CD8-positive, alpha-beta memory T cell (primary cell): ENCODE results near the gene GABARAPL1. TPM values are rescaled to one million over a fixed set of nuclear protein-coding genes. Genes with fewer than 3 reads are reported as not detected.
"Not testable (repeated sequence)": the region's sequence is repeated elsewhere in the genome, so short reads cannot be mapped to it uniquely, and the experiment has no call there.

Experiments used
- CTCF ChIA-PET: fragments of 350-600 bp; sonication (Branson Sonifier 250); formaldehyde crosslinking; loops from one replicate; lab custom pipeline; 2021; ENCODE audit warnings: antibody characterized with exemption; lab: Charles Lee
- POLR2A ChIA-PET: fragments of 350-600 bp; sonication (Branson Sonifier 250); formaldehyde crosslinking; loops from one replicate; lab custom pipeline; 2021; ENCODE audit warnings: antibody characterized with exemption; lab: Charles Lee
- DNase-seq, 5 donors: peaks; one replicate each; pipeline versions ENCODE4 v3.0.0 to v3.0.0-alpha.2; 2020 to 2022; ENCODE audit warnings: mixed read lengths in 1 of 5
- H3K27ac ChIP-seq: one replicate; pipeline ENCODE4 v1.7.0; 2013; ENCODE audit warnings: low read depth, mild to moderate bottlenecking, low read length, moderate library complexity
- H3K27me3 ChIP-seq: 2 replicates; pipeline ENCODE4 v1.7.0; 2013; ENCODE audit warnings: low read length, mild to moderate bottlenecking; ENCODE audit not compliant: insufficient read depth, poor library complexity, severe bottlenecking
- H3K36me3 ChIP-seq: 2 replicates; pipeline ENCODE4 v1.7.0; 2013; ENCODE audit warnings: mild to moderate bottlenecking, low read length, moderate library complexity; ENCODE audit not compliant: insufficient read depth
- H3K4me1 ChIP-seq: 2 replicates; pipeline ENCODE4 v1.7.0; 2013; ENCODE audit warnings: mild to moderate bottlenecking, low read length, moderate library complexity; ENCODE audit not compliant: insufficient read depth
- H3K4me3 ChIP-seq: 2 replicates; pipeline ENCODE4 v1.7.0; 2013; ENCODE audit warnings: mild to moderate bottlenecking, low read length
- H3K9me3 ChIP-seq: 2 replicates; pipeline ENCODE4 v1.7.0; 2013; ENCODE audit warnings: mild to moderate bottlenecking, low read length
- H3K27ac Mint-ChIP-seq, 8 donors: one replicate each; pipeline ENCODE4 v1.8.0; 2020 to 2021; ENCODE audit warnings: mixed read lengths in 8 of 8, mild to moderate bottlenecking in 6 of 8, inconsistent platforms in 3 of 8, moderate library complexity in 3 of 8
- H3K27me3 Mint-ChIP-seq, 2 donors: one replicate each; pipeline ENCODE4 v1.8.0; 2020 to 2021; ENCODE audit warnings: mixed read lengths in 2 of 2, mild to moderate bottlenecking in 1 of 2, moderate library complexity in 1 of 2
- H3K36me3 Mint-ChIP-seq, 3 donors: one replicate each; pipeline ENCODE4 v1.8.0; 2020 to 2021; ENCODE audit warnings: mixed read lengths in 3 of 3, inconsistent platforms in 1 of 3, mild to moderate bottlenecking in 1 of 3
- H3K4me1 Mint-ChIP-seq, 3 donors: one replicate each; pipeline ENCODE4 v1.8.0; 2020 to 2021; ENCODE audit warnings: mixed read lengths in 3 of 3, inconsistent platforms in 1 of 3, mild to moderate bottlenecking in 1 of 3
- H3K4me3 Mint-ChIP-seq, 7 donors: one replicate each; pipeline ENCODE4 v1.8.0; 2020 to 2021; ENCODE audit warnings: mixed read lengths in 7 of 7, mild to moderate bottlenecking in 6 of 7, moderate library complexity in 4 of 7, inconsistent platforms in 2 of 7
- H3K9me3 Mint-ChIP-seq, 5 donors: one replicate each; pipeline ENCODE4 v1.8.0; 2020 to 2022; ENCODE audit warnings: mixed read lengths in 5 of 5, mild to moderate bottlenecking in 3 of 5, moderate library complexity in 2 of 5, inconsistent platforms in 1 of 5
- polyA plus RNA-seq: library from polyadenylated mRNA; unstranded; fragments of 300-500 nt; fragmentation: Illumina TruSeq; gene quantifications from one replicate; pipeline ENCODE4 v1.2.3, GENCODE V29; 2021
- total RNA-seq, 2 experiments: library from RNA; stranded (reverse); gene quantifications; one replicate each; pipeline ENCODE4 v1.2.3, GENCODE V29; 2021

Gene GABARAPL1
- total and polyA plus RNA-seq, 3 experiments from 2014 or later, result 25.0 to 40.5 (median 26.6) TPM

DNA sequence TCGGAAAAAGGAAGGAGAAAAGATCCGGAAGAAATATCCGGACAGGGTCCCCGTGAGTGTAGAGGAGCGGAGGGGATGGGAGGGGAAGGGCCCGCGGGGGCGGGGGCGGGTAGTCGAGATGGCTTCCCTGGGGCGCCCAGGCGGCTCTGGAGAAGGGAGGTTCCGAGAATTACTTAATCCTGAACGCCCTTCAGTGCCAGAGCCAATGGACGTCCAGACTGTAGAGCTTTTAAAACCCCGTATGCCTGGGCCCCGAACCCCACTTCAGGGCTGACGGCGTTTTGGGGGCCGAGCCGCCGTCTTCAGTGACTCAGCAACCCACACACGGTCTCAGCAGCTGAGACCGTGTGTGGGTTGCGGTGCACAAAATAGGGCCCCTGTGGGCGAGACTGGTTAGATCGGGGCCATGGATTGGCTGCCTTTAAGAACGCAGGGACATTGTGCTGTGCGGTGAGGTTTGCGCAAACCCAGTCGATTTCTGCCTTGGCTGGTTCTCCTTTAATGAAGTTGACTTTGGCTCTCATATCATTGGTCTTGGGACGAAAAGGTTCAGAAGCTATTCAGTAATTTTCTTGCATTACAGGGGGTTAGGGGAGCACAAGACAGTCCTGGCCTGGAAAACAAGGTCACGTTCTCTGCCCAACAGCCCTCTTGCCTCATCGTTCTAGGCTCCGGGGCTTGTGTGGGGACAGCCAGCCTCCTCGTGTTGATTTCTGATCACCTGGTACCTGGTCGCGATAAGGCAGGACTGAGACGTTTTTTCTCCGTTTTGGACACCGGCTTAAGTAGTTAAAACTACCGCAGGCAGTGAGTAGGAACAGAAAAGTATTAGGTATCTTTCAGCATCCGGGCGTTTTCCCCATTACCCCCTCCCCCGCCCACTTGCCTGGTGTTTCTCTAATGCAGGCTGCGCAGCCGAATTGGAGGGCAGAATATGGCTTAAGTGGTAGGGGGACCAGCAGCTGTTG lies 775 bp downstream of the GABARAPL1 start:
- Histone ChIP-seq H3K27me3 (no peaks in the 10 kb centered on the region), H3K36me3 (no peaks in the 10 kb centered on the region), H3K4me3 (peak overlapping the region; percentile 56), H3K9me3 (no peaks in the 10 kb centered on the region), H3K4me1 (peaks cover 20% of the 10 kb centered on the region), H3K27ac (peak overlapping the region; percentile 99)
- DNase-seq, result peak; percentile 77 to 94 (median 81)
- peak overlapping the region; percentile 96 to 99 (median 98) for H3K27ac Mint-ChIP-seq
- CTCF ChIA-PET, result interaction anchor here (0.6 to 1.6 kb wide), 9 partner anchors 22 to 461 kb away, joined by 3 to 5 read pairs (median 3); no protein-coding TSS in a partner anchor
- peaks cover 0 to 44% (median 0%) of the 10 kb centered on the region in 3 donors for H3K36me3 Mint-ChIP-seq
- H3K27me3 Mint-ChIP-seq, result peaks cover 0 to 8% of the 10 kb centered on the region in 2 donors
- H3K4me3 Mint-ChIP-seq, result peak overlapping the region; percentile 89 to 97 (median 95)
- peaks cover 32 to 38% (median 38%) of the 10 kb centered on the region in 3 donors for H3K4me1 Mint-ChIP-seq
- H3K9me3 Mint-ChIP-seq, result peaks cover 0 to 1% (median 0%) of the 10 kb centered on the region in 5 donors
- POLR2A ChIA-PET, result interaction anchor here (0.6 to 1.8 kb wide), 17 partner anchors 13 to 1333 kb away, joined by 3 to 7 read pairs (median 4); partner anchors contain the start of genes CD69 and KLRC4

DNA sequence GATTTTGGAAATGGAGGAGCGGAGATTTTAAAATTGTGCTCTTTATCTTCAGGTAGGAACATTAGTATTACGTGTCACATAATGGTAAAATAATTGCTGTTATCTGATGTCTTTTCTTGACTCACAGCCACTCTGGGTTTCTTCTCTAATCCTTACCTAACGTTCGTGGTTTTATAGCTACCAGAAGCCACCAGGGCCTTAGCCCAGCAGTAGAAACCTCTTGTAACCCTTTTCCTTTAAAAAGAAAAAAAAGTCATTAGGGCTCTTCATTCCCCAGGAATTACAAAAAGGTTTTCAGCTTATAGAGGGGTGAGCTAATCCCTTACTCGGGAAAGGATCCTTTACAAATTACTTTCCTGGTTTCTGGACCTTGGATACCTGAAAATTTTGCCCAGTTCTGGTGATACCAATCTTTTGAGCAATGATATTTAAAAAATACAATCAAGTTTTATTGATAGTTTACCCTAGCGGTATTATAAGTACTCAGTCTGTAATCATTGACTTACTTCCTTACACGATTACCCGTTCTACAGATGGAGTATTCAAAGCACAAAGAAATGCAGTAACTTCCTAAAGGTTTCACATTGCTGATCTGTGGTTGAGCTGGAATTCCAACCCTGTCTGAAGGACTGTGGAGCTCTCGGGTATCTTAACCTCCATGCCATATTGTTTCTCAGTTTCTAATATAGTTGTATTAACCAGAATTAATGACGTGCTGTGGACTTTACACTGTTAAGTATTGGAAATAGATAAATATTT lies 1.6 kb downstream of the GABARAPL1 start:
- ChIA-PET CTCF (interaction anchor here (0.7 to 1.6 kb wide), 3 partner anchors 25 to 344 kb away, joined by 3 to 5 read pairs (median 3); no protein-coding TSS in a partner anchor), POLR2A (interaction anchor here (0.6 to 1.8 kb wide), 9 partner anchors 13 to 458 kb away, joined by 3 to 6 read pairs (median 4); partner anchors contain the start of gene CD69)
- Mint-ChIP-seq H3K27me3 (peaks cover 0 to 8% of the 10 kb centered on the region in 2 donors), H3K9me3 (peaks cover 0 to 1% (median 0%) of the 10 kb centered on the region in 5 donors), H3K36me3 (peaks cover 0 to 48% (median 0%) of the 10 kb centered on the region in 3 donors), H3K27ac (peak overlapping the region; percentile 96 to 99 (median 98)), H3K4me3 (peak overlapping the region; percentile 89 to 97 (median 95)), H3K4me1 (peaks cover 32 to 38% (median 38%) of the 10 kb centered on the region in 3 donors)
- peak overlapping the region; percentile 99 for H3K27ac ChIP-seq
- peaks cover 20% of the 10 kb centered on the region for H3K4me1 ChIP-seq
- no peaks in the 10 kb centered on the region for H3K9me3 ChIP-seq
- H3K27me3 ChIP-seq, result no peaks in the 10 kb centered on the region
- peak in 1 of 5 donors; percentile 15 for DNase-seq
- peak overlapping the region; percentile 56 for H3K4me3 ChIP-seq
- no peaks in the 10 kb centered on the region for H3K36me3 ChIP-seq

DNA sequence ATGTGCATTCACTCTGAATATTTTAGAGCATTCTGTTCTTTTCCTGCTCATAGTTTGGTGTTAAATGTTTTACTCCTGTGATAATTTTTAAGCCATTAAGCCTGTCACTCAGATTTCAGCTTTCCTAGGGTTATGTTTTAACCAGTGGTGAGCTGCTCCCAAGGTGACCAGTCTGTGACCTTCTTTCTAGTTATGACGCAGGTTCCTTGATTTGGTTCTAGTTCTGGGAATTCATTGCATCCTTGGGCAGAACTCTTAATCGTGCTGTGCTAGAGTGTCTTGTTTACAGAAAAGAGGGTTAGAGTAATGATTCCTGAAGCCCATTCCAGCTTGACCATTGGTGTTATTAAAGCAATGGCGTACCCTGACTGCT lies 2.2 kb downstream of the GABARAPL1 start:
- Histone ChIP-seq H3K9me3 (no peaks in the 10 kb centered on the region), H3K4me3 (no peak overlapping the region), H3K27ac (no peak overlapping the region), H3K27me3 (no peaks in the 10 kb centered on the region), H3K4me1 (peaks cover 20% of the 10 kb centered on the region), H3K36me3 (no peaks in the 10 kb centered on the region)
- H3K4me3 Mint-ChIP-seq, result peak overlapping the region; percentile 89 to 97 (median 95)
- peaks cover 0 to 8% of the 10 kb centered on the region in 2 donors for H3K27me3 Mint-ChIP-seq
- POLR2A ChIA-PET, result interaction anchor here (0.9 to 1.1 kb wide), 2 partner anchors 394 to 457 kb away, joined by 3 to 6 read pairs; no protein-coding TSS in a partner anchor
- peaks cover 32 to 38% (median 38%) of the 10 kb centered on the region in 3 donors for H3K4me1 Mint-ChIP-seq
- H3K9me3 Mint-ChIP-seq, result peaks cover 0 to 1% (median 0%) of the 10 kb centered on the region in 5 donors
- H3K36me3 Mint-ChIP-seq, result peaks cover 0 to 54% (median 3%) of the 10 kb centered on the region in 3 donors
- peak overlapping the region; percentile 52 to 99 (median 97) for H3K27ac Mint-ChIP-seq
- no peak for DNase-seq
- CTCF ChIA-PET, result interaction anchor here (0.7 to 1.6 kb wide), 2 partner anchors 62 to 344 kb away, joined by 3 to 5 read pairs; no protein-coding TSS in a partner anchor

DNA sequence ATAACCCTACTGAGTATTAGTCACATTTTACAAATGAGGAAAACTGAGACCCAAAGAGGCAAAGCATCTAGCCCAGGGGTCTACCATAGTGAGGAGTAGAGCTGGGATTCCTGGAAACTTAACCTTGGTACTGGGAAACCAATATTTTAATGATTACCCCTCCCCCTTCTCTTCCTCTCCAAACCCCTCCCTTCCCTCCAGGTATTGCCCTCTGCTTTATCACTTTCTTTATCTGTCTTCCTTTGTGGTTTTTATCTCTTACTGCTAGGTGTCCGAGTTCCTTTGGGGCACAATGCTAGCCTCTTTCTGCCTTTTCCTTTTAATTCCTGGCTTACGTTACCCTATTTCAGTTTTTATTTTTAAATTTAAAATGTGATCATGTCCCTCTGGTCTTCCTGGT lies 2.8 kb downstream of the GABARAPL1 start:
- ChIA-PET POLR2A (no interaction called here), CTCF (no interaction called here)
- H3K4me1 Mint-ChIP-seq, result peaks cover 32 to 41% (median 38%) of the 10 kb centered on the region in 3 donors
- peak overlapping the region; percentile 89 to 97 (median 95) for H3K4me3 Mint-ChIP-seq
- H3K36me3 ChIP-seq, result peaks cover 3% of the 10 kb centered on the region
- peaks cover 20% of the 10 kb centered on the region for H3K4me1 ChIP-seq
- H3K9me3 ChIP-seq, result no peaks in the 10 kb centered on the region
- no peaks in the 10 kb centered on the region for H3K27me3 ChIP-seq
- peaks cover 0 to 8% of the 10 kb centered on the region in 2 donors for H3K27me3 Mint-ChIP-seq
- peaks cover 0 to 59% (median 7%) of the 10 kb centered on the region in 3 donors for H3K36me3 Mint-ChIP-seq
- H3K27ac Mint-ChIP-seq, result peak overlapping the region; percentile 58 to 99 (median 97)
- no peak for DNase-seq
- H3K27ac ChIP-seq, result no peak overlapping the region
- peaks cover 0 to 1% (median 0%) of the 10 kb centered on the region in 5 donors for H3K9me3 Mint-ChIP-seq
- no peak overlapping the region for H3K4me3 ChIP-seq

DNA sequence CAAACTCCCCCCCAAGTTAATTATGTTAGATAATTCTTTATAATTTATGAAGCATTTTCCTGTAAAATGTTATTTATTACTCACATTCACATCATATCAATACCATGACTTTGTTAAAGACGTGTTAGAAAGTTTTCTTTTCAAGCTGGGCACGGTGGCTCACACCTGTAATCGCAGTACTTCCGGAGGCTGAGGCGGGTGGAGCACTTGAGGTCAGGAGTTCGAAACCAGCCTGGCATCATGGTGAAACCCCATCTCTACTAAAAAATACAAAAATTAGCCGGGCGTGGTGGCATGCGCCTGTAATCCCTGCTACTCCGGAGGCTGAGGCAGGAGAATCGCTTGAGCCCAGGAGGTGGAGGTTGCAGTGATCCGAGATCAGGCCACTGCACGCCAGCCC lies 3.3 kb downstream of the GABARAPL1 start:
- H3K9me3 Mint-ChIP-seq, CTCF ChIA-PET, POLR2A ChIA-PET, H3K4me3 ChIP-seq, H3K27me3 Mint-ChIP-seq, H3K9me3 ChIP-seq, H3K36me3 ChIP-seq, H3K27ac ChIP-seq, H3K27me3 ChIP-seq: not testable (repeated sequence)
- peaks cover 20% of the 10 kb centered on the region for H3K4me1 ChIP-seq
- H3K36me3 Mint-ChIP-seq, result peaks cover 0 to 64% (median 8%) of the 10 kb centered on the region in 3 donors
- peak in 4 of 5 donors; percentile 16 to 58 (median 33) for DNase-seq
- H3K4me3 Mint-ChIP-seq, result peak overlapping the region; percentile 20 to 96 (median 91)
- H3K4me1 Mint-ChIP-seq, result peaks cover 32 to 43% (median 38%) of the 10 kb centered on the region in 3 donors
- peak overlapping the region in 7 of 8 donors; percentile 25 to 99 (median 98) for H3K27ac Mint-ChIP-seq

DNA sequence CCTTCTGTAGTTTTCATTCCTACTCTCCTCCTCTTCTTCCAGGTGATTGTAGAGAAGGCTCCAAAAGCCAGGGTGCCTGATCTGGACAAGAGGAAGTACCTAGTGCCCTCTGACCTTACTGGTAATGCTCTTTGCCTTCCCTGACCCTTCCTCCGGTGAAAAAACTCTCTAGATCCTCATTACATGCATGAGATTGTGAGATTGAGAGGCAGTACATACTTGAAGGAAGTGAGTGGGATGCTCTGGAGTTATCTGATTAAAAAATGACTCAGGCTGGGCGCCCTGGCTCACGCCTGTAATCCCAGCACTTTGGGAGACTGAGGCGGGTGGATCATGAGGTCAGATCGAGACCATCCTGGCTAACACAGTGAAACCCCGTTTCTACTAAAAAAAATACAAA lies 5.3 kb downstream of the GABARAPL1 start:
- ChIA-PET CTCF (interaction anchor here (0.8 to 1.7 kb wide), 2 partner anchors 10 to 28 kb away, joined by 3 to 4 read pairs; no protein-coding TSS in a partner anchor), POLR2A (no interaction called here)
- H3K4me1 ChIP-seq, result peaks cover 20% of the 10 kb centered on the region
- Mint-ChIP-seq H3K9me3 (no peaks in the 10 kb centered on the region), H3K36me3 (peaks cover 14 to 77% (median 23%) of the 10 kb centered on the region in 3 donors), H3K27me3 (peaks cover 0 to 5% of the 10 kb centered on the region in 2 donors), H3K4me3 (peak overlapping the region in 1 of 7 donors; percentile 15), H3K27ac (peak overlapping the region in 1 of 8 donors; percentile 6), H3K4me1 (peaks cover 26 to 45% (median 31%) of the 10 kb centered on the region in 3 donors)
- no peaks in the 10 kb centered on the region for H3K9me3 ChIP-seq
- DNase-seq, result no peak
- H3K27ac ChIP-seq, result no peak overlapping the region
- H3K27me3 ChIP-seq, result no peaks in the 10 kb centered on the region
- H3K36me3 ChIP-seq, result peaks cover 3% of the 10 kb centered on the region
- no peak overlapping the region for H3K4me3 ChIP-seq

DNA sequence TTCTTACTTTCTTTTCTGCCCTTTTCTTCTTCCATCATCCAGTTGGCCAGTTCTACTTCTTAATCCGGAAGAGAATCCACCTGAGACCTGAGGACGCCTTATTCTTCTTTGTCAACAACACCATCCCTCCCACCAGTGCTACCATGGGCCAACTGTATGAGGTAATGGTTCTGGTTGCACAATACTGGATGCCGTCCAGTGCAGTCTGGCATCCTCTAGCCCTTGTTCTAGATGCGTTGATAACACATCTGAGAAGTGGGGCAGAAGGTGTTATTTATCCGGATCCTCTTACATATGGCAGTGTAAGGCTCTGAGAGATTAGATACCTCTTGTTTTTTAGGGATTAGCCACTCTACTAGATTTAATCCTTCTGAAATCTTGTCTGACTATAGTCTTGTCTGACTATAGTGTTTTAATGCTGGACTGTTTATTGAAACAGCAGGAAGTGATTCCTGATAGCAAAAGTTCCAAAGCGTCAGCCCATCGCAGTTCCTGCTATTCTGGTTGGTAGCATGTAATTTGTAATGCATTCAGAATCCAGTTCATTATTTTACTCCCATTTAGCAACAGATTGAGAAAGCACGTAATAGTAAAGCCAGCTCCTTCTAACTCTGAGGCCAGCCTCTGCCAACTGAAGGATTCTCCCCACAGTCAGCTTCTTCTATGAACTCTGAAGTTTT lies 7.9 kb downstream of the GABARAPL1 start:
- H3K27me3 ChIP-seq, result no peaks in the 10 kb centered on the region
- CTCF ChIA-PET, result interaction anchor here (1.2 kb wide), 1 partner anchor 15 kb away, joined by 3 read pairs; no protein-coding TSS in a partner anchor
- H3K4me1 ChIP-seq, result peaks cover 2% of the 10 kb centered on the region
- H3K4me1 Mint-ChIP-seq, result peaks cover 15 to 41% (median 16%) of the 10 kb centered on the region in 3 donors
- peaks cover 0 to 2% (median 0%) of the 10 kb centered on the region in 5 donors for H3K9me3 Mint-ChIP-seq
- DNase-seq, result no peak
- peaks cover 18 to 72% (median 31%) of the 10 kb centered on the region in 3 donors for H3K36me3 Mint-ChIP-seq
- no peaks in the 10 kb centered on the region for H3K9me3 ChIP-seq
- POLR2A ChIA-PET, result no interaction called here
- no peak overlapping the region for H3K27ac ChIP-seq
- no peak overlapping the region for H3K4me3 ChIP-seq
- H3K4me3 Mint-ChIP-seq, result no peak overlapping the region
- no peaks in the 10 kb centered on the region for H3K27me3 Mint-ChIP-seq
- peak overlapping the region in 2 of 8 donors; percentile 46 to 69 for H3K27ac Mint-ChIP-seq
- H3K36me3 ChIP-seq, result peaks cover 3% of the 10 kb centered on the region
